Liver (tissue), 9 donors: ENCODE measurements around the gene ARHGAP40. TPM values are rescaled to one million over a fixed set of nuclear protein-coding genes. Genes with fewer than 3 reads are reported as not detected.

Source experiments
- DNase-seq: peaks from one replicate; pipeline ENCODE4 v3.0.0-alpha.2; 2017; ENCODE audit warnings: low spot score
- H3K27ac ChIP-seq, 2 donors: one replicate each; pipeline ENCODE4 v1.7.0; 2013; ENCODE audit warnings: inconsistent platforms in 2 of 2, low read length in 2 of 2, control low read depth in 1 of 2, low read depth in 1 of 2, mild to moderate bottlenecking in 1 of 2
- H3K27me3 ChIP-seq, 4 donors: one replicate each; pipeline versions ENCODE4 v1.6.1 to v1.7.0; 2013; ENCODE audit warnings: low read length in 3 of 4, inconsistent platforms in 1 of 4, mild to moderate bottlenecking in 1 of 4, moderate library complexity in 1 of 4; ENCODE audit not compliant: control insufficient read depth in 4 of 4, insufficient read depth in 4 of 4
- H3K36me3 ChIP-seq, 4 donors: one replicate each; pipeline versions ENCODE4 v1.6.1 to v1.7.0; 2013; ENCODE audit warnings: low read length in 3 of 4, mild to moderate bottlenecking in 3 of 4, low read depth in 1 of 4, moderate library complexity in 1 of 4; ENCODE audit not compliant: control insufficient read depth in 4 of 4, insufficient read depth in 3 of 4
- H3K4me1 ChIP-seq, 4 donors: one replicate each; pipeline versions ENCODE4 v1.6.1 to v1.7.0; 2013; ENCODE audit warnings: low read length in 3 of 4, mild to moderate bottlenecking in 3 of 4, moderate library complexity in 1 of 4; ENCODE audit not compliant: control insufficient read depth in 4 of 4, insufficient read depth in 4 of 4
- H3K4me3 ChIP-seq, 3 donors: one replicate each; pipeline versions ENCODE4 v1.6.1 to v1.7.0; 2013; ENCODE audit warnings: low read length in 3 of 3, control low read depth in 1 of 3, low read depth in 1 of 3, mild to moderate bottlenecking in 1 of 3
- H3K9ac ChIP-seq, 2 donors: one replicate each; pipeline ENCODE4 v1.7.0; 2013; ENCODE audit warnings: low read length in 2 of 2, mild to moderate bottlenecking in 2 of 2, moderate library complexity in 2 of 2, control low read depth in 1 of 2, low read depth in 1 of 2
- H3K9me3 ChIP-seq, 4 donors: one replicate each; pipeline versions ENCODE4 v1.6.1 to v1.7.0; 2013; ENCODE audit warnings: low read length in 3 of 4; ENCODE audit not compliant: control insufficient read depth in 4 of 4
- CTCF ChIP-seq: fragments of 150-350 bp; IDR thresholded peaks from 2 replicates; pipeline ENCODE4 v1.5.1; 2017; ENCODE audit warnings: improper control_type of control experiment, low read depth, low read length; ENCODE audit not compliant: missing input control
- EGR1 ChIP-seq, 2 donors: IDR thresholded peaks; 2 replicates each; pipeline ENCODE4 v1.6.1; 2016 to 2018; ENCODE audit warnings: antibody characterized with exemption in 2 of 2, low read depth in 2 of 2
- FOXA1 ChIP-seq: IDR thresholded peaks from 2 replicates; pipeline ENCODE4 v1.6.1; 2016; ENCODE audit warnings: antibody characterized with exemption
- FOXA2 ChIP-seq: IDR thresholded peaks from 2 replicates; pipeline ENCODE4 v1.6.1; 2016; ENCODE audit warnings: antibody characterized with exemption
- GABPA ChIP-seq, 2 donors: IDR thresholded peaks in 1 of 2; conservative IDR thresholded peaks in 1 of 2; 2 replicates each; pipeline ENCODE4 v1.6.1; 2016; ENCODE audit warnings: antibody characterized with exemption in 2 of 2, mild to moderate bottlenecking in 1 of 2, moderate library complexity in 1 of 2
- HNF4A ChIP-seq, 2 donors: conservative IDR thresholded peaks; 2 replicates each; pipeline ENCODE4 v1.6.1; 2016; ENCODE audit warnings: antibody characterized with exemption in 2 of 2, mild to moderate bottlenecking in 2 of 2
- HNF4G ChIP-seq: IDR thresholded peaks from 2 replicates; pipeline ENCODE4 v1.6.1; 2016; ENCODE audit warnings: antibody characterized with exemption
- JUND ChIP-seq, 2 donors: IDR thresholded peaks; 2 replicates each; pipeline ENCODE4 v1.6.1; 2016; ENCODE audit warnings: antibody characterized with exemption in 2 of 2
- NR2F2 ChIP-seq: IDR thresholded peaks from 2 replicates; pipeline ENCODE4 v1.6.1; 2016; ENCODE audit warnings: antibody characterized with exemption
- RAD21 ChIP-seq, 2 donors: IDR thresholded peaks; 2 replicates each; pipeline ENCODE4 v1.6.1; 2016; ENCODE audit warnings: antibody characterized with exemption in 2 of 2, mild to moderate bottlenecking in 2 of 2
- RXRA ChIP-seq, 2 donors: IDR thresholded peaks; 2 replicates each; pipeline ENCODE4 v1.6.1; 2017 to 2018; ENCODE audit warnings: antibody characterized with exemption in 2 of 2, mild to moderate bottlenecking in 1 of 2
- SP1 ChIP-seq: IDR thresholded peaks from 2 replicates; pipeline ENCODE4 v1.6.1; 2018; ENCODE audit warnings: antibody characterized with exemption, mild to moderate bottlenecking
- TAF1 ChIP-seq: conservative IDR thresholded peaks from 2 replicates; pipeline ENCODE4 v1.6.1; 2016; ENCODE audit warnings: antibody characterized with exemption, mild to moderate bottlenecking
- YY1 ChIP-seq: IDR thresholded peaks from 2 replicates; pipeline ENCODE4 v1.6.1; 2016; ENCODE audit warnings: antibody characterized with exemption, mild to moderate bottlenecking
- ZBTB33 ChIP-seq: IDR thresholded peaks from 2 replicates; pipeline ENCODE4 v1.6.1; 2016; ENCODE audit warnings: antibody characterized with exemption
- WGBS: extraction: QIAGEN DNeasy Blood & Tissue Kit; methylation state at CpG from one replicate; pipeline ENCODE4 v1.1.7; 2013; 5-methylcytosine and 5-hydroxymethylcytosine counted together
- polyA plus RNA-seq, 2 donors: library from polyadenylated mRNA; stranded (reverse) in 1 of 2; unstranded in 1 of 2; fragments of 200-250 nt in 1 of 2; fragments of >200 nt in 1 of 2; fragmentation: Nextera tagmentation in 1 of 2; extraction: Ambion mirVana in 1 of 2; gene quantifications; one replicate each; pipeline versions ENCODE4 v1.2.1 to v1.2.3, GENCODE V29; 2013 to 2015
- total RNA-seq, 2 donors: library from RNA; depleted of rRNA; stranded (reverse); fragments of >200 nt; gene quantifications; one replicate each; pipeline ENCODE4 v1.2.3, GENCODE V29; 2014
- TF ChIP-seq, protein P1 (sequence below): IDR thresholded peaks from 2 replicates; pipeline ENCODE4 v1.6.1; 2016; ENCODE audit warnings: antibody characterized with exemption
- TF ChIP-seq, protein P2 (sequence below): IDR thresholded peaks from 2 replicates; pipeline ENCODE4 v1.6.1; 2016; ENCODE audit warnings: antibody characterized with exemption, mild to moderate bottlenecking
- TF ChIP-seq, protein P3 (sequence below): IDR thresholded peaks from 2 replicates; pipeline ENCODE4 v1.6.1; 2016; ENCODE audit warnings: antibody characterized with exemption
- donor health status: healthy.
- donor health status: healthy.
- donor health status: healthy.
- donor health status: healthy.
- donor health status: healthy.

ARHGAP40 gene
- total and polyA plus RNA-seq, 4 donors: 0.08 TPM; not detected in 3

DNA sequence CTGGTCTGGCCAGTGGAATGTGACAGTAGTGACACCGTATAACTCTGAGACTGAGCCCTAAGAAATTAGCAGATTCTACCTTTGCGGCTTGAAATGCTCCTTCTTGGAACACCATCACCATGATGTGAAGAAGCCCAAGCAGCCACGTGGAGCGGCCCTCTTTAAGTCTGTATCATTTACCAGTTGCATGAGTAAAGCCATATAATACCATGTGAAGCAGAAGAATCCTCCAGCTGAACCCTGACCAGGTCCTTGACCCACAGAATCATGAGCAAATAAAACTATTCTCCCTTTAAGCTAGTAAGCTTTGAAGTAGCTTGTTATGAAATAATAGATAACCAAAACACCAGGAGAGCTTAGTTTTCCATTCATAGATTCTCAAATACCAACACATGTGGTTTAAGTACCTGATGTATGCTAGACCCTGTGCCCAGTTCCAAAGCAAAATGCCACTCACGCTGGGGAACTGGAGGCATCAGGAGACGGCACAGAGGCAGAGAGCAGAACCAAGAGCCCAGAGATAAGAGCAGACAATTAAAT, 65.9 kb downstream of the ARHGAP40 start:
- H3K9me3 ChIP-seq: peaks cover 0 to 3% (median under 1%) of the 10 kb centered on the region in 4 donors
- H3K27me3 ChIP-seq: peaks cover 0 to 4% (median 3%) of the 10 kb centered on the region in 4 donors
- 77% methylated on average over 6 of the region's 6 CpGs for WGBS
- H3K36me3 ChIP-seq: no peaks in the 10 kb centered on the region
- no peak overlapping the region for H3K9ac ChIP-seq
- no peaks in the 10 kb centered on the region for H3K4me1 ChIP-seq
- no peak overlapping the region for H3K27ac ChIP-seq
- no peak overlapping the region for H3K4me3 ChIP-seq
- no peak for DNase-seq
- no peak for TF ChIP-seq RXRA (IDR thresholded peaks at IDR 0.05)
- TF ChIP-seq JUND (IDR thresholded peaks at IDR 0.05): no peak
- no peak for TF ChIP-seq TAF1
- no peak for TF ChIP-seq SP1
- TF ChIP-seq, protein P1, sequence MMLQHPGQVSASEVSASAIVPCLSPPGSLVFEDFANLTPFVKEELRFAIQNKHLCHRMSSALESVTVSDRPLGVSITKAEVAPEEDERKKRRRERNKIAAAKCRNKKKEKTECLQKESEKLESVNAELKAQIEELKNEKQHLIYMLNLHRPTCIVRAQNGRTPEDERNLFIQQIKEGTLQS: no peak
- TF ChIP-seq EGR1 (IDR thresholded peaks at IDR 0.05; ENCODE audit: low read depth in 2 of 2): no peak
- TF ChIP-seq HNF4G: no peak
- no peak for TF ChIP-seq YY1
- no peak for TF ChIP-seq CTCF
- TF ChIP-seq NR2F2: no peak
- TF ChIP-seq FOXA1: no peak
- no peak for TF ChIP-seq ZBTB33
- no peak for TF ChIP-seq HNF4A (conservative IDR thresholded peaks at IDR 0.05)
- TF ChIP-seq RAD21 (IDR thresholded peaks at IDR 0.05): no peak
- TF ChIP-seq, protein P2, sequence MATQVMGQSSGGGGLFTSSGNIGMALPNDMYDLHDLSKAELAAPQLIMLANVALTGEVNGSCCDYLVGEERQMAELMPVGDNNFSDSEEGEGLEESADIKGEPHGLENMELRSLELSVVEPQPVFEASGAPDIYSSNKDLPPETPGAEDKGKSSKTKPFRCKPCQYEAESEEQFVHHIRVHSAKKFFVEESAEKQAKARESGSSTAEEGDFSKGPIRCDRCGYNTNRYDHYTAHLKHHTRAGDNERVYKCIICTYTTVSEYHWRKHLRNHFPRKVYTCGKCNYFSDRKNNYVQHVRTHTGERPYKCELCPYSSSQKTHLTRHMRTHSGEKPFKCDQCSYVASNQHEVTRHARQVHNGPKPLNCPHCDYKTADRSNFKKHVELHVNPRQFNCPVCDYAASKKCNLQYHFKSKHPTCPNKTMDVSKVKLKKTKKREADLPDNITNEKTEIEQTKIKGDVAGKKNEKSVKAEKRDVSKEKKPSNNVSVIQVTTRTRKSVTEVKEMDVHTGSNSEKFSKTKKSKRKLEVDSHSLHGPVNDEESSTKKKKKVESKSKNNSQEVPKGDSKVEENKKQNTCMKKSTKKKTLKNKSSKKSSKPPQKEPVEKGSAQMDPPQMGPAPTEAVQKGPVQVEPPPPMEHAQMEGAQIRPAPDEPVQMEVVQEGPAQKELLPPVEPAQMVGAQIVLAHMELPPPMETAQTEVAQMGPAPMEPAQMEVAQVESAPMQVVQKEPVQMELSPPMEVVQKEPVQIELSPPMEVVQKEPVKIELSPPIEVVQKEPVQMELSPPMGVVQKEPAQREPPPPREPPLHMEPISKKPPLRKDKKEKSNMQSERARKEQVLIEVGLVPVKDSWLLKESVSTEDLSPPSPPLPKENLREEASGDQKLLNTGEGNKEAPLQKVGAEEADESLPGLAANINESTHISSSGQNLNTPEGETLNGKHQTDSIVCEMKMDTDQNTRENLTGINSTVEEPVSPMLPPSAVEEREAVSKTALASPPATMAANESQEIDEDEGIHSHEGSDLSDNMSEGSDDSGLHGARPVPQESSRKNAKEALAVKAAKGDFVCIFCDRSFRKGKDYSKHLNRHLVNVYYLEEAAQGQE: no peak
- no peak for TF ChIP-seq FOXA2
- TF ChIP-seq GABPA (IDR thresholded peaks at IDR 0.05 in 1 of 2, conservative IDR thresholded peaks at IDR 0.05 in 1 of 2): no peak
- TF ChIP-seq, protein P3, sequence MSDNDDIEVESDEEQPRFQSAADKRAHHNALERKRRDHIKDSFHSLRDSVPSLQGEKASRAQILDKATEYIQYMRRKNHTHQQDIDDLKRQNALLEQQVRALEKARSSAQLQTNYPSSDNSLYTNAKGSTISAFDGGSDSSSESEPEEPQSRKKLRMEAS: no peak
